Measurements from ENCODE around the gene RPL28.

RPL28 gene

GRCh38 chr19:55385724-55386492, at the start of gene RPL28:
RPL28 (plus strand) TSS chr19:55385932; CDS start chr19:55386358, 426 bp downstream.
- peak; percentile 99 for DNase-seq

GRCh38 chr19:55336101-55336500, 49.6 kb upstream of the RPL28 start:
- no peak for DNase-seq

- DNase-seq = peak; percentile 100
These were observed 46.4 kb upstream of the RPL28 start, which contains the start of gene KMT5C for GRCh38 chr19:55339105-55339888. KMT5C (plus strand) TSS chr19:55339876; CDS start chr19:55341937, 2,061 bp downstream.

DNA sequence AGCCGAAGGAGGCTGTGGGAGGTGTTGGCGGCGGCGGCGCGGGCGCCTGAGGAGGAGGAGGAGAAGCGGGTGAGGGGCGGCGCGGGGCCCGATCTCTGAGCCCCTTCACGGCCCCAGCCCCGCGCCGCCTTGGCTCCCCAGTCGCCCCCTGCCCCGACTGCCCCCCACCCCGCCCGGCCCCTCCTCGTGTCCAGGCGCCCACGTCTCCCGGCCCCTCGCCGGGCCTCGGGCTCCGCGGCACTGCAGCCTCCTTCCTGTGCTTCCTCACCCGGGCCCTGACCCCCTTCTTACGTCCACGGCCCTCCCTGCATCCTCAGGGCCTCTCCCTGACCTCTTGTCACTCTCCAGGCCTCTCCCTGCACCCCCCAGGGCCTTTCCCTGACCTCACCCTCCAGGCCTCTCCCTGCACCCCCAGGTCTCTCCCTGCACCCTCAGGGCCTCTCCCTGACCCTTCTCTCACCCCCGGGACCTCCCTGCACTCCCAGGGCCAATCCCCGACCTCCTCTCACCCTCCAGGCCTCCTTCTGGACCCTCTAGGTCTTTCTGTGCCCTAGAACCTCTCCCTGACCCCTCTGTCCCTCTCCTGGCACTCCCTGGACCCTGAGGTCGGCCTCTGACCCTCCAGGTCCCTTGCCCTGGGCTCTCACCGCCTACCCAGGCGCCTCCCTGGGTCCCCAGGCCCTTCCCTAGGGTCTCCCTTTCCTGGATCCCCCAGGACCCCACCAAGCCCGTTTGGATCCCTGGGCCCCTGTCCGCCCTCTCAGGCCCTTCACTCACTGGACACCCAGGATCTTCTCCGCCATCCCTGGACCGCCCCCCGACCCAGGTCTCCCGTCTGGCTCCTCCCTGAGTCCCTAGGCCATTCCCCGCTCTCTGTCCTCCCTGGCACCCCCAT, 45.6 kb upstream of the RPL28 start:
- peak; percentile 55 for DNase-seq

GRCh38 chr19:55340784-55341147, 45.0 kb upstream of the RPL28 start:
- DNase-seq = no peak

GRCh38 chr19:55341171-55341588, 44.6 kb upstream of the RPL28 start:
- peak; percentile 57 for DNase-seq

- DNase-seq = no peak
These were observed 43.9 kb upstream of the RPL28 start for GRCh38 chr19:55341595-55342531.

GRCh38 chr19:55344444-55344843, 41.3 kb upstream of the RPL28 start:
- DNase-seq = no peak

- DNase-seq = no peak
These were observed 40.5 kb upstream of the RPL28 start for GRCh38 chr19:55345101-55345817.

DNA sequence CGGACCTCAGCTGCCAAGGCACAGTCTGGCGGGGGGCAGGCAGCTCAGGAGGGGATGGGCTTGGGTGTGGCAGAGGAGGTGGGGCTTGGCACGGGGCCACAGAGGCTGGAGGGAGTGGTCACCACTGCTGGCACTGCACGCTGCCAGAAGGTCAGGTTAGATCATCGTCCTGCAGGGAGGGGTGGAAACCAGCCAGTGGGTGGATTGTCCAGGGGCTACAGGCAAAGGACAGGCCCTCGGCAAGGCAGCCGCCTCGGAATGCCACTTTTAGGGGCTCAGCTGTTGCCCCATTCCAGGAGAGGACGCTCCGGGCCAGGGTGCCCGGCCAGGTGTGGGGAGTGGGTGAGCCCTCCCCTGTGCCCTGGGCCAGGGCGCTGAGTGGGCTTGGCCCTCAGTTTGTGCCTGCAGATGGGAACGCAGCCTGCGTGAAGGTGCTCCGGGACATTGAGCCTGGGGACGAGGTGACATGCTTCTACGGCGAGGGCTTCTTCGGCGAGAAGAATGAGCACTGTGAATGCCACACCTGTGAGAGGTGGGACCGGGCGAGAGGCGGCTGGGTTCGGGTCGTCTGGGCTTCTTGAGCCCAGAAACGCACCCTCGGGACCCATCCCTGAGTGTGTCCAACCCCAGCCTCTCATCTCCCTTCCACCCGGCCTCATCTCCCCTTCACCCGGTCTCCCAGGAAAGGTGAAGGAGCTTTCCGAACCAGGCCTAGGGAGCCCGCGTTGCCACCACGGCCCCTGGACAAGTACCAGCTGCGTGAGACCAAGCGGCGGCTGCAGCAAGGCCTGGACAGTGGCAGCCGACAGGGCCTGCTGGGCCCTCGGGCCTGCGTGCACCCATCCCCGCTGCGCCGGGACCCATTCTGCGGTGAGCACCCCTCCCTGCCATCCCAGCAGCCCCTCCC, 39.7 kb upstream of the RPL28 start:
- DNase-seq = no peak

DNA sequence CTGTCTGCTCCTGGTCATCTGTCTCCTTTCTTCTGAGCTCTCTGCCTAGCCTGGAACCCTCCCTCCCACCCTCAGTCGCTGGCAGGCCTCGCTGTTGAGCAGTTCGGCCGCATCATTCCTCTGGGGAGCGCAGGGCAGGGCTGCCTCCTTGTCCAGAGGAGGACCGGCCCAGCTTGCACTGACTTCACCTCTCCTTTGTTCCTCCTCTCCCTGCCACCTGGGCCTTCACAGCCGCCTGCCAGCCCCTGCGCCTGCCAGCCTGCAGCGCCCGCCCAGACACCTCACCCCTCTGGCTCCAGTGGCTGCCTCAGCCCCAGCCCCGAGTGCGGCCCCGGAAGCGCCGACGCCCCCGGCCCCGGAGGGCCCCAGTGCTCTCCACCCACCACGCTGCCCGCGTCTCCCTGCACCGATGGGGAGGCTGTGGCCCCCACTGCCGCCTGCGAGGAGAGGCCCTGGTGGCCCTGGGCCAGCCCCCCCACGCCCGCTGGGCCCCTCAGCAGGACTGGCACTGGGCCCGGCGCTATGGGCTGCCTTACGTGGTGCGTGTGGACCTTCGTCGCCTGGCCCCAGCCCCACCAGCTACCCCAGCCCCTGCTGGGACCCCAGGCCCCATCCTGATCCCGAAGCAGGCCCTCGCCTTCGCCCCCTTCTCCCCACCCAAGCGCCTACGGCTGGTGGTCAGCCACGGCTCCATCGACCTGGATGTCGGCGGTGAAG, 38.8 kb upstream of the RPL28 start:
- no peak for DNase-seq

DNA sequence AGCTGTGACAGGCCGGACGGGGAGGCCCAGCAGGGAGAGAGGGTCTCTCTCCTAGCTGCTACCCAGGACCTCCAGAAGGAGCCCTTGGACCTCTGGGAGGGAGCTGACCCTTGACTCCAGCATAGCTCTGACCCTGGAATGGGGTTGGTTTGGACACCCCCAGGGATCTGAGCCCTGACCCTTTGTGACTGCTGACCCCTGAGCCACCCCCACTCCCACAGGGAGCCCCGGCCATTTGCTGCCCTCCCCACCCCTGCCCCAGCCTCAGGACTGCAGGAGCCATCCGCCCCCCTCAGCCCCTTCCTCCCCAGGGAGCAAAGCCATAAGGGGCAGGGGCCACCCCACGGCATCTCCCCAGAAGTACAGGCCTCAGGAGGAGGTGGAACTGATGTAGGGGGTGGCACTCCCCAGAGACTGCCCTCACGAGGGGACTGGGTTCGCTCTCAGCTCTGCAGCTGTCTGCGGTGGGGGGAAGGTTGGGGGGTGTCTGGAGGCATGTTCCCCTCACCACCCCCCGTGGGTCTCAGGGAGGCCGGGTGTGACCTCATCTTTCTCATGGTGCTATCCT, 38.2 kb upstream of the RPL28 start:
- no peak for DNase-seq

DNA sequence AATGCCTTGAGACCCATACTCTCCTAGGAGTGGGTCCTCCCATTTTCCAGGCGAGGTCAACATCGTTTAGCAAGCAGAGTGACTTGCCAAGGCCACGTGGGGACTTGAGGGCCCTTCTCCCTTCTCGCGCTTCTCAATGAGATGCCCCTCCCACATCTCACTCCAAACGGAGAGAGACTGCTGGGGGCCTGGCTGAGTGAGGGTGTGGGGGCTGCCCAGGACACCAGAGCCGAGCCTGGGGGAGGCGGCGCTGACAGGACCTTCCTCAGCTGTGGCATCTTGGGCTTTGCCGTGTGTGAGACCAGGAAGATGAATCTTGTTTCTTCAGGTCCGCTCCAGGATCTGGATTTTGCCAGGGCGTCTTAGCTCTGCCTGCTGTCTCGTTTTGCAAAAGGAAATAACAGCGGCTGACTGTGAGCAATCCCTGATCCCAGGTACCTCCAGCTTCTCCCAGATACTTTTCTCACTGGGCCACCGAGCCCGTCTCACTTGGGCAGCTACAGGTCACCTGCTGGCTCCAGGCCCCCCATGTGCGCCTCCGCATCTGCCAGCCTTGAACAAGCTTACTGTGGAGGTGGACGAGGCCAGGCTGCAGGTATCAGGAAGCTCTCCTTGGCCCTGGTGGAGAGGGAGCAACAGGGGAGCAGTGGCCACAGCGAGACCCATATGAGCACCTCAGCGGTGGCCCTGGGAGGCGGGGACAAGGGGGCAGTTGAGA, 37.3 kb upstream of the RPL28 start:
- no peak for DNase-seq

DNA sequence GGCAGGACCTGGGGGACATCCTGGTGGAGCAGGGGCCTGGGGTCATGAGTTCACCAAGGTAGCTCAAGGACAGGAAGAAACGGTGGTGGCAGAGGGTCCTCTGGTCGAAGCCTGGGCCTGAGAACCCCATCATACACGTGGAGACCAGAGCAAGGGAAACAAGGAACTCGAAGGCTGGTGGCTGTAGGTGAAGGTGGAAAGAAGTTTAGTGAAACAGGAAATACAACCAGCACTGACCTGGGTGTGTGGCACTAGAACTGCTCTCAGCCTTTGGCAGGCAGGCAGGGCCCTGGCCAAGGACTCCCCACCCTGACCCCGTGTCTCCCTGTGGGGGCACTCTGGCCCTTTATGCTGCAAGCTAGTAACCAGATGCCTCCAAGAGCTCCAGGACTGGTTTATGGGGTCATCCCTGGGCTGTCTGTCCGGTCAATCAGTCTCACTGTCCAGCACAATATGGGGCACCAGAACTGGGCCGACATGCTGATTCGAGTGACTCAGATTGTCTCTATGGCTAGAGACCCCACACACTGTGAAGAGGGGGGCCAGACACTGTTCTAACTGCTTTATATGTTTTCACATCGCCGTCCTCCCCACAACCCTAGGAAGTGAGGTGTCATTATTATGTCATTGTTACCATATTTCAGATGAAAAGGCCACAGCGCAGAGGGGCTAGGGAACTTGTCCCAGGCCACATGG, 35.0 kb upstream of the RPL28 start:
- DNase-seq = no peak

DNA sequence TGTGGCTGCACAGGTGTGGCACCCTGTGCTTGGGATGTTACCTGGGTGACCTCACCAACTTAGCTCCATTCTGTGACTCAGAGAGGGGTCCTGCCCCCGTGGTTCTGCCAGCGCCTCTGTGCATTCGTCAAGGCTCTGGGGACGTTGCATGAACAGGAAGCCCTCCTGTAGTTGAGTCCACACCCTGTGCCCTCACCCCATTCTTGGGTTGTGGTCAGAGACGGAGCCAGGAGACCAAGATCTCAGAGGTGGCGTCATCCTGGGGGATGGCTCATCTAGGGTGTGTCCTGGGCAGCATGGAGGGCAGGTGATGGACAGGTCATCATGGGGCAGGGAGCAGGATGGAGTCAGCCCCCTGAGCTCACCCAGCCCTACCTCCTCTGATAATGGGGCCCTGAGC, 33.7 kb upstream of the RPL28 start:
- DNase-seq = no peak

DNA sequence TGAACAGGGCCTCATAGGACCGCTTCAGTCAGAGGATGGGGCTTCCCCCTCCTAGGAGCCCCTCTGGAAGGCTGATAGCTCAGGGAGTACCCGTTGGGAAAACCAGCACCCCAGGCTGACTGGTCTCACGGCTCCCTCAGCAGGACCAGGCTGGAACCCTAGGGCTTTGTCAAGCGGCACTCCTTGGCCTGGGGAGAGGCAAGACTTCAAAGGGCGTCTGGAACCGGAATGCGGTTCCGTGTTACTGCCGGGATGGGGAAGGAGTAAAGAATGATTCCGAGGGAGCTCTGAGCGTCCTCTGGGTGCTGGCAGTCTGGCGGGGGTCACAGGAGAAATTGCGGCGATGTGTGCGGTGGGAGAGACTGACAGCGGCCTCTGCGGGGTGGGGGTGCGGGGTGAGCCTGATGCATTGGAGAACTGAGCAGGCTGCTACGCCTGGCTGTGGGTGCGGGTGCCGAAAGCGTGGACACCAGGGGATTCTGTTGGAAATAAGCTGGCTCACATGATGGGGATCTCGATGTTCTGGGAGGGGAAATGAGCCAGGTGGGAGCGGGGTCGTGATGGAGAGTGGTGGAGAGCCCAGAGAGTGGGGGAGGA, 33.1 kb upstream of the RPL28 start:
- no peak for DNase-seq

GRCh38 chr19:55353356-55353802, 32.4 kb upstream of the RPL28 start:
- no peak for DNase-seq

Data from CD4-positive, alpha-beta T cell treated with Interleukin-15 for 1 hour (primary cell).